GM08714 (cell line): ENCODE results near the gene ZSWIM4.
"Not testable (repeated sequence)": the region's sequence is repeated elsewhere in the genome, so short reads cannot be mapped to it uniquely, and the experiment has no call there.

ENCODE experiments used
- H3K4me3 ChIP-seq: fragments of 200-500 bp; sonication (Bioruptor generic); 2 replicates; pipeline ENCODE4 v1.5.1; 2014; ENCODE audit warnings: mild to moderate bottlenecking, low read length, inconsistent platforms
- ZNF274 ChIP-seq: IDR thresholded peaks from 2 replicates; pipeline ENCODE4 v1.6.1; 2012; ENCODE audit warnings: mild to moderate bottlenecking, low read depth, low read length

The ZSWIM4 gene

GRCh38 chr19:13790354-13790753 lies 4.9 kb upstream of the ZSWIM4 start:
- TF ChIP-seq ZNF274 = no peak
- no peak overlapping the region for H3K4me3 ChIP-seq

- H3K4me3 ChIP-seq = not testable (repeated sequence)
Observed at GRCh38 chr19:13793317-13793716, 1.9 kb upstream of the ZSWIM4 start.

GRCh38 chr19:13794398-13794756 lies 866 bp upstream of the ZSWIM4 start:
- H3K4me3 ChIP-seq = peak overlapping the region; percentile 88
- TF ChIP-seq ZNF274 = no peak

- no peak for TF ChIP-seq ZNF274
Observed at GRCh38 chr19:13795595-13796300, 505 bp downstream of the ZSWIM4 start.

GRCh38 chr19:13796301-13797057 lies 1.2 kb downstream of the ZSWIM4 start:
- H3K4me3 ChIP-seq = peak overlapping the region; percentile 86
- TF ChIP-seq ZNF274 = no peak

More at GRCh38 chr19:13795595-13796300, 505 bp downstream of the ZSWIM4 start:
- peak overlapping the region; percentile 86 for H3K4me3 ChIP-seq

GRCh38 chr19:13797058-13797440 lies 1.8 kb downstream of the ZSWIM4 start:
- peak overlapping the region; percentile 86; the same call in 1 of the 2 replicates for H3K4me3 ChIP-seq
- no peak for TF ChIP-seq ZNF274

- no peak overlapping the region for H3K4me3 ChIP-seq
- no peak for TF ChIP-seq ZNF274
Observed at GRCh38 chr19:13797870-13798269, 2.6 kb downstream of the ZSWIM4 start.

- no peak for TF ChIP-seq ZNF274
- H3K4me3 ChIP-seq = no peak overlapping the region
Observed at GRCh38 chr19:13799669-13800068, 4.4 kb downstream of the ZSWIM4 start.

- no peak for TF ChIP-seq ZNF274
- H3K4me3 ChIP-seq = no peak overlapping the region
Observed at GRCh38 chr19:13803038-13803437, 7.8 kb downstream of the ZSWIM4 start.

- no peak for TF ChIP-seq ZNF274
Observed at GRCh38 chr19:13804830-13805683, 9.8 kb downstream of the ZSWIM4 start.

GRCh38 chr19:13806728-13807127 lies 11.5 kb downstream of the ZSWIM4 start:
- H3K4me3 ChIP-seq = no peak overlapping the region
- TF ChIP-seq ZNF274 = no peak

More at GRCh38 chr19:13804830-13805683, 9.8 kb downstream of the ZSWIM4 start:
- no peak overlapping the region for H3K4me3 ChIP-seq

GRCh38 chr19:13807421-13808021 lies 12.3 kb downstream of the ZSWIM4 start:
- TF ChIP-seq ZNF274 = no peak
- no peak overlapping the region for H3K4me3 ChIP-seq

GRCh38 chr19:13808856-13809255 lies 13.6 kb downstream of the ZSWIM4 start:
- no peak overlapping the region for H3K4me3 ChIP-seq
- no peak for TF ChIP-seq ZNF274

- no peak overlapping the region for H3K4me3 ChIP-seq
- TF ChIP-seq ZNF274 = no peak
Observed at GRCh38 chr19:13812544-13812943, 17.3 kb downstream of the ZSWIM4 start.
